ENCODE results near the gene ATXN1. TPM values are rescaled to one million over a fixed set of nuclear protein-coding genes. Genes with fewer than 3 reads are reported as not detected.
"Not testable (repeated sequence)": the region's sequence is repeated elsewhere in the genome, so short reads cannot be mapped to it uniquely, and the experiment has no call there.

Gene ATXN1
- total RNA-seq, 1 experiment from 2014 or later: 13.4 TPM

- peak; percentile 87 for DNase-seq (ENCODE audit: low read depth, low spot score)
- in situ Hi-C loops (cut with HindIII; ENCODE audit: low pct_unique_long_range_greater_than_20kb, low sequenced_read_pairs): no loop called here
Measured at GRCh38 chr6:16409531-16410441, 351.5 kb downstream of the ATXN1 start.

DNA sequence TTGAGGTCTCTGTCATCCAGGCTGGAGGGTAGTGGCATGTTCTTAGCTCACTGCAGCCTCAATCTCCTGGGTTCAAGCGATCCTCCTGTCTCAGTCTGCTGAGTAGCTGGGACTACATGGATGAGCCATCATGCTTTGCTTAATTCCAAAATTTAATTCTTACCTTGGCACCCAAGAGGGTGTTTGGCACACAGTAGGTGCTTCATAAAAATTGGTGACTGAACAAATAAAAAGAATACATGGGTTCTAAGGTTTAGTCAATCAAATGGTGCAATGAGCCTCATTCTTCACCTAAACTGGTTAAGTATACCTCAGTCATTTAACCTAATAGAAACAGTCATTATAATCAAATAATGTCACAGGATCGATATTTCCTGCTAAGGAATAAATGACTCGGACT, 352.5 kb downstream of the ATXN1 start:
- in situ Hi-C loops (cut with HindIII; ENCODE audit: low pct_unique_long_range_greater_than_20kb, low sequenced_read_pairs): no loop called here

DNA sequence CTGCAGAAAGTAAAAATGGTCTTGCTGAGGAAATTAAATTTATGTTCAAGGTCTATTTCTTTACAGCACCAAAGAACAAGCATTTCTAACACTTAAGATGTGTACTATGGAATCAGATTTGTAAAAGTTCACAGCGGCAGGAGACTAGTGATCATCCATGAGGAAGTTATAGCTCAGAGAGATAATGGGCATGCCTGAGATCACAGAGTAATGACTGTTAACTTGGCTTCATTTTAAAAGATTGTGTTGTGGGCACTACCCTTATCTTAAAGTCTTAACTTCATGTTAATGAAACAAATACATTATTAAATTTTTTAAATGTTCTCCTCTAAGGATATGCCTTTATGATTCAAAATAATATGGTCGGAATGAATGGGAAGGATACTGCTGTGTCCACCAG, 354.3 kb downstream of the ATXN1 start:
- no peak for DNase-seq (ENCODE audit: low read depth, low spot score)
- in situ Hi-C loops (cut with HindIII; ENCODE audit: low pct_unique_long_range_greater_than_20kb, low sequenced_read_pairs): no loop called here

More for the DNA sequence above, 352.5 kb downstream of the ATXN1 start:
- no peak for DNase-seq (ENCODE audit: low read depth, low spot score)

GRCh38 chr6:16406538-16406937, 354.7 kb downstream of the ATXN1 start:
- in situ Hi-C loops (cut with HindIII; ENCODE audit: low pct_unique_long_range_greater_than_20kb, low sequenced_read_pairs): not testable (repeated sequence)

DNA sequence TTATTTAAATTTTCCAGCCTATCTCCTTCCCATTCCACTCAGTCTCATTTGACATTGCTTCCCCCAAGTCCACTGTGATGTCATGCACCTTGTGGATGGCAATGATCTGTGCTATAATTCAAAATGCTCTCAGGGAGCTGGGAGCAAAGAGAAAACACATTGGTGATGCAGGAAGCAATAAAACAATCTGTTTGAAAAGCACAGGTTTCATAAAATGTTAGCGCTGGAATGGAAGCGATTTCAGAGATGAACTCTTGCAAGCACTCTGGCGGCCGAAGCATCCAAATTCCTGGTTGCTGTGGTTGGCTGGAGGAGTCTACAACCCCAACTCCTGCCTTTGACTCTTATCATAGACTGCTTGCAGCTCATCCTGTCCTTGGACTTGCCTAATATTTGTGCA, 355.9 kb downstream of the ATXN1 start:
- in situ Hi-C loops (cut with HindIII; ENCODE audit: low pct_unique_long_range_greater_than_20kb, low sequenced_read_pairs): no loop called here
- DNase-seq (ENCODE audit: low read depth, low spot score): no peak

More at GRCh38 chr6:16406538-16406937, 354.7 kb downstream of the ATXN1 start:
- not testable (repeated sequence) for DNase-seq (ENCODE audit: low read depth, low spot score)

GRCh38 chr6:16404456-16404855, 356.8 kb downstream of the ATXN1 start:
- in situ Hi-C loops (cut with HindIII; ENCODE audit: low pct_unique_long_range_greater_than_20kb, low sequenced_read_pairs): no loop called here
- no peak for DNase-seq (ENCODE audit: low read depth, low spot score)

- DNase-seq (ENCODE audit: low read depth, low spot score): no peak
- in situ Hi-C loops (cut with HindIII; ENCODE audit: low pct_unique_long_range_greater_than_20kb, low sequenced_read_pairs): no loop called here
Measured at GRCh38 chr6:16403831-16404230, 357.4 kb downstream of the ATXN1 start.

DNA sequence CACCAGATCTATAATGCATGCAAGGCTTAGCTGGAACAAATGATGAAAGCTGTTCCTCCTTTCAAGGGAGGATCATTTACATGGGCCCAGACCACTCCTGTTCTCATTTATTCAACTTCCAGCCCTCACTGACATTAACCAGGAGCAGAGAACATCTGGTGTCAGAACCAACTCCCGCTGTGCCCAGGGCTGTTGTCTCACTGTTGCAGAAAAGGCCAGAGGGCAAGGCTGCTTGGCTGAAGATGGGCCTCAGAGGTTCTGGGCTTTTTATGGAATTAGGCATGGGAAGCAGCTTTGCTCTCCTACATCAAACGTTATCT, 358.7 kb downstream of the ATXN1 start:
- DNase-seq (ENCODE audit: low read depth, low spot score): no peak
- in situ Hi-C loops (cut with HindIII; ENCODE audit: low pct_unique_long_range_greater_than_20kb, low sequenced_read_pairs): no loop called here

GRCh38 chr6:16400248-16400760, 361.0 kb downstream of the ATXN1 start:
- in situ Hi-C loops (cut with HindIII; ENCODE audit: low pct_unique_long_range_greater_than_20kb, low sequenced_read_pairs): no loop called here

GRCh38 chr6:16399695-16400094, 361.6 kb downstream of the ATXN1 start:
- no peak for DNase-seq (ENCODE audit: low read depth, low spot score)
- in situ Hi-C loops (cut with HindIII; ENCODE audit: low pct_unique_long_range_greater_than_20kb, low sequenced_read_pairs): no loop called here

More at GRCh38 chr6:16400248-16400760, 361.0 kb downstream of the ATXN1 start:
- DNase-seq (ENCODE audit: low read depth, low spot score): no peak

DNA sequence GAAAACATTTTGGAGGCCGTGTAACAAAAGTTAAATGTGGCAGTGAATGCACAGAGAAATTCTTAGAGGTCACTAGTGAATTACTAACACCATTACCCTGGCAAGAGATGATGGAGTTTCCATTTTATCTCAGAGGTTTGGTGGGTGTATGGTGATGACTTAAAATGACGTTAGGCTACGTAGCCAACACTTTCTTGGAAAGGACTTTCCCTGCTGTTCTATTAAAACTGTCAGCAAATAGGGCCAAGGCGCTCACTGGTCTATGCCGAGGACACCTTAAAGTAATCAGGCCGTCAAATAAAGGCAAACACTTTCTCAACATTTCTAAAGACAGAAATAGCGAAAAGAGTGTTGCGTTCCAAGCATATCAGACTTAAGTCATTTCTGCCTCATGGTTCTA, 362.1 kb downstream of the ATXN1 start:
- no peak for DNase-seq (ENCODE audit: low read depth, low spot score)
- in situ Hi-C loops (cut with HindIII; ENCODE audit: low pct_unique_long_range_greater_than_20kb, low sequenced_read_pairs): no loop called here

DNA sequence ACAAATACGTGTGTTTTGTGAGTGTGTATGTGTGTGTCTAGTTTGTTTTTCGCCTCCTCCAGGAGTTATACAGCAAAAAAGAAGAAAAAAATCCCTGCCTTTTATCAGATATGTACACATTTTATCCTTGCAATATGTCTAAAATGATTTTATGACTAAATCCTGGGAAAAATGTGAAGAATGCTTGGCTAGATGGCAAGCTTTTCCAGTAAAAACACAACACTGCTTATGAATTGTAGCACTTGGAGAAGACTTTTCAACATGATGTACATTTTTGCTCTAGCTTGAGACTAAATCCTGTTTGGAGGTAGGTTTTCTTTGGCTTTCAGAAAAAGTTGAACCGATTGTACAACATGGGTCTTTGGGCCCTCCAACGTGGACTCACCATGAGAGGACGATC, 362.7 kb downstream of the ATXN1 start:
- DNase-seq (ENCODE audit: low read depth, low spot score): no peak
- in situ Hi-C loops (cut with HindIII; ENCODE audit: low pct_unique_long_range_greater_than_20kb, low sequenced_read_pairs): no loop called here

DNA sequence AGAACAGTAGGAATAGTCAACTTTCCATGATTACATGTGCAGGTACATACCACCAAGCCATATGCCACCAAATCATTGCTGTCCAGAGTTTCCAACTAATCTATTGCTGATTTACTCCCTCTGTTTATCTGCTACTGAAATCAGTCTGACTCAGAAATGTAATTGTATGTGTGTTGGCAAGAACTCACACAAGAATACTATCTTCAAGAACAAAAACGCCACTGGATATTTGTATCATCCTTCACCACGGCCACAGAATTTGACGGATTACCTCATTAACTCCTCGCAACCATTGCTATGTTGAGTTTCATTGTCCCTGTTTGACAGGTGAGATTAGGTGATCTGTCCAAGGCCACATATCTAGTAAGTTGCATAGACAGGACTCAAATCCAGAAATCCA, 363.6 kb downstream of the ATXN1 start:
- no peak for DNase-seq (ENCODE audit: low read depth, low spot score)

DNA sequence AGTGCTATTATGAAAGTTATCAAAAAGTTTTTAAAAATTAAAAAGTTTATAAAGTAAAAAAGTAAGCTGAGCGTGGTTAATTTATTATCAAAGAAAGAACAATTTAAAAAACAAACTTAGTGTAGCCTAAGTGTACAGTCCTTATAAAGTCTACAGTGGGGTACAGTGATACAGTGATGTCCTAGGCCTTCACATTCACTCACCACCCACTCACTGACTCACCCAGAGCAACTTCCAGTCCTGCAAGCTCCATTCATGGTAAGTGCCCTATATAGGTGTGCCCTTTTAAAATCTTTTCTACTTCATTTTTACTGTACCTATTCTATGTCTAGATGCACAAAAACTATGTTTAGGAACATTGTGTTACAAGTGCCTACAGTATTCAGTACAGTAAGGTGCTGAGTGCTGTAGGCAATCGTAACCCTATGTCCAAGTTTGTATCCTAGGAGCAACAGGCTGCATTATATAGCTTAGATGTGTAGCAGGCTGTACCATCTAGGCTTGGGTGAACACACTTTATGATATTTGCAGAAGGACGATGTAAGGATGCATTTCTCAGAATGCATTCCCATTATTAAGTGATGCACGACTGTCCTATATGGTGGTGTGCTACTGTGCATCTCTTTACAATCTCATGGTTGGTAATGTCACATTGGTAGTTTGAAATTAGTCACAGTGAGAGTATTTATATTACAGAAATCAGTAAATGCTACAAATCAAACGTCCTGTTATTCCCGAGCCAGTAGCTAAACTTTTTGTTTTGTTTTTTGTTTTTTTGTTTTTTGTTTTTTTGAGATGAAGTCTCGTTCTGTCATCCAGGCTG, 364.6 kb downstream of the ATXN1 start:
- in situ Hi-C loops (cut with HindIII; ENCODE audit: low pct_unique_long_range_greater_than_20kb, low sequenced_read_pairs): no loop called here
- no peak for DNase-seq (ENCODE audit: low read depth, low spot score)

More for the DNA sequence above, 363.6 kb downstream of the ATXN1 start:
- in situ Hi-C loops (cut with HindIII; ENCODE audit: low pct_unique_long_range_greater_than_20kb, low sequenced_read_pairs): no loop called here

DNA sequence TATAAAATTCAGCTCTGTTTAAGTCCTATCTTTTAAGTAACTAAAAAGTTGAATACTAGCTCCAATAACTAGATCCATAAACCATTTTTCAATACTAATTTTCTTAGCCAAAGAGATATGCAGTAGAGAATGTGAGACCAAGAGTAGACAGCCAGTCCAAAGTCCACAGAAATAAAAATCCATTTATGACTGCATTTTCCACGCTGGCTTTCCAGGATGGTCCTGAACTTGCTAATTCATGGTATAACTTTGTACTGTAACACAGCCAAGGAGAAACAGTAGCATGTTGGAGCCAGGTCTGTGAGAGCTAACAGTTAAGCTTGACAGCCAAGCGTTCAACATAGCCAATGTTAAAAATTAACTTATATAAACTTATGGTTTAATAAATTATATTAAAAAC, 366.6 kb downstream of the ATXN1 start:
- in situ Hi-C loops (cut with HindIII; ENCODE audit: low pct_unique_long_range_greater_than_20kb, low sequenced_read_pairs): no loop called here
- no peak for DNase-seq (ENCODE audit: low read depth, low spot score)

GRCh38 chr6:16393326-16393725, 367.9 kb downstream of the ATXN1 start:
- in situ Hi-C loops (cut with HindIII; ENCODE audit: low pct_unique_long_range_greater_than_20kb, low sequenced_read_pairs): no loop called here
- DNase-seq (ENCODE audit: low read depth, low spot score): no peak

GRCh38 chr6:16392010-16392409, 369.2 kb downstream of the ATXN1 start:
- DNase-seq (ENCODE audit: low read depth, low spot score): no peak
- in situ Hi-C loops (cut with HindIII; ENCODE audit: low pct_unique_long_range_greater_than_20kb, low sequenced_read_pairs): no loop called here

GRCh38 chr6:16391451-16391912, 369.8 kb downstream of the ATXN1 start:
- no peak for DNase-seq (ENCODE audit: low read depth, low spot score)
- in situ Hi-C loops (cut with HindIII; ENCODE audit: low pct_unique_long_range_greater_than_20kb, low sequenced_read_pairs): no loop called here
